Measurements from ENCODE around the gene RBMS1.

RBMS1 gene

GRCh38 chr2:160241251-160242137, 252.1 kb downstream of the RBMS1 start:
- no peak for DNase-seq

- DNase-seq = no peak
Observed at GRCh38 chr2:160239436-160239835, 254.2 kb downstream of the RBMS1 start.

- no peak for DNase-seq
Observed at GRCh38 chr2:160238392-160238791, 255.2 kb downstream of the RBMS1 start.

GRCh38 chr2:160232905-160233475, 260.6 kb downstream of the RBMS1 start:
- no peak for DNase-seq

- DNase-seq = no peak
Observed at GRCh38 chr2:160229591-160229990, 264.0 kb downstream of the RBMS1 start.

- no peak for DNase-seq
Observed at GRCh38 chr2:160228141-160228917, 265.3 kb downstream of the RBMS1 start.

GRCh38 chr2:160227293-160227915, 266.2 kb downstream of the RBMS1 start:
- DNase-seq = no peak

GRCh38 chr2:160226367-160226766, 267.2 kb downstream of the RBMS1 start:
- DNase-seq = no peak

- DNase-seq = no peak
Observed at GRCh38 chr2:160225722-160226121, 267.9 kb downstream of the RBMS1 start.

- no peak for DNase-seq
Observed at GRCh38 chr2:160224507-160224906, 269.1 kb downstream of the RBMS1 start.

- no peak for DNase-seq
Observed at GRCh38 chr2:160224060-160224459, 269.5 kb downstream of the RBMS1 start.

- DNase-seq = no peak
Observed at GRCh38 chr2:160223560-160223959, 270.0 kb downstream of the RBMS1 start.

GRCh38 chr2:160222546-160223283, 270.9 kb downstream of the RBMS1 start:
- no peak for DNase-seq

All from cerebellar nuclear complex (tissue), 1 donor.